Heart left ventricle (tissue), 16 donors: Measurements from ENCODE around the gene TSKU. TPM values are rescaled to one million over a fixed set of nuclear protein-coding genes. Genes with fewer than 3 reads are reported as not detected.
A peak's percentile ranks its signal among the peaks of the same experiment; 100 is the strongest.

Source experiments
- ATAC-seq, 4 donors: fragments of 200-7000 bp; cut with Tn5 transposase; one replicate each; pipeline ENCODE4 v1.9.1; 2020 to 2022; ENCODE audit warnings: moderate library complexity in 4 of 4, mild to moderate bottlenecking in 3 of 4, moderate number of reproducible peaks in 1 of 4
- DNase-seq, 5 donors: peaks; one replicate each; pipeline ENCODE4 v3.0.0-alpha.2; 2020
- H3K27ac ChIP-seq, 12 donors: fragments of 200-600 bp; sonication (generic) in 4 of 12; one replicate each; pipeline versions ENCODE4 v1.5.0 to v1.8.0; 2016 to 2022; ENCODE audit warnings: mild to moderate bottlenecking in 2 of 12
- H3K27me3 ChIP-seq, 9 donors: fragments of 200-600 bp; sonication (generic) in 2 of 9; one replicate each; pipeline versions ENCODE4 v1.5.1 to v1.8.0; 2016 to 2022; ENCODE audit warnings: mild to moderate bottlenecking in 3 of 9
- H3K36me3 ChIP-seq, 9 donors: fragments of 200-600 bp; sonication (generic) in 2 of 9; one replicate each; pipeline versions ENCODE4 v1.5.0 to v1.8.0; 2018 to 2022; ENCODE audit warnings: mild to moderate bottlenecking in 2 of 9
- H3K4me1 ChIP-seq, 12 donors: fragments of 200-600 bp; sonication (generic) in 4 of 12; one replicate each; pipeline versions ENCODE4 v1.5.0 to v1.8.0; 2016 to 2022; ENCODE audit warnings: mild to moderate bottlenecking in 3 of 12
- H3K4me3 ChIP-seq, 12 donors: fragments of 200-600 bp; sonication (generic) in 4 of 12; one replicate each; pipeline versions ENCODE4 v1.5.0 to v1.8.0; 2017 to 2022; ENCODE audit warnings: mild to moderate bottlenecking in 9 of 12, moderate library complexity in 4 of 12
- H3K9me3 ChIP-seq, 12 donors: fragments of 200-600 bp; sonication (generic) in 4 of 12; one replicate each; pipeline versions ENCODE4 v1.5.0 to v1.8.0; 2016 to 2022; ENCODE audit warnings: mild to moderate bottlenecking in 1 of 12
- POLR2A ChIP-seq, 2 donors: fragments of 450-650 bp; IDR thresholded peaks; one replicate each; pipeline ENCODE4 v1.6.1; 2017; ENCODE audit warnings: antibody characterized with exemption in 2 of 2, mild to moderate bottlenecking in 2 of 2, moderate library complexity in 2 of 2
- WGBS, 4 donors: extraction: QIAGEN DNeasy Blood & Tissue Kit in 2 of 4; methylation state at CpG; one replicate each; pipeline versions ENCODE4 v1.1.5 to v1.1.7; 2013 to 2018; 5-methylcytosine and 5-hydroxymethylcytosine counted together
- intact Hi-C, 10 donors: fragments of 100-400 bp; cut with DNase I; formaldehyde crosslinking; loops; one replicate each; pipeline versions ENCODE4 v1.11.1 to v1.14.2; 2022
- polyA plus RNA-seq, 2 donors: library from polyadenylated mRNA; stranded (reverse); fragments of 200-250 nt; gene quantifications; one replicate each; pipeline ENCODE4 v1.2.3, GENCODE V29; 2013
- total RNA-seq, 9 donors: library from RNA; depleted of rRNA in 2 of 9; stranded (reverse); fragments of >200 nt in 2 of 9; fragmentation: NEBNext Ultra II Directional in 3 of 9; extraction: Animal tissue kit (Norgen Biotek cat#: 25700) in 3 of 9; gene quantifications; one replicate each; pipeline versions ENCODE4 v1.1.0 to v1.2.4, GENCODE V29; 2016 to 2023
- TF ChIP-seq, protein P1 (sequence below), 12 donors: fragments of 200-600 bp; sonication (generic) in 4 of 12; IDR thresholded peaks; one replicate each; pipeline versions ENCODE4 v1.5.0 to v1.8.0; 2018 to 2022; ENCODE audit warnings: antibody characterized with exemption in 12 of 12, mild to moderate bottlenecking in 5 of 12
- donor health status: ischemic (EF 13 %, LVEDD 7.1; RV severe dilation, severe dysfunction).
- donor health status: healthy with polysubstance abuse.
- donor health status: DM: no; HTN: yes; CAD: no.
- donor health status: DM: no; HTN: no; CAD: no.
- donor health status: ischemic (EF 25% LVEDD 6.9; RV normal size, moderate dysfunction).
- donor health status: ischemic (EF 25% LVEDD 5.7; RV mildly dilated, moderate dysfunction).
- donor health status: healthy.
- donor health status: DM: yes; HTN: yes; CAD: no.
- donor health status: ischemic (EF 35%, LVEDD 5.7; RV mildly dilated, moderate dysfunction).
- donor health status: nonischemic (EF 11% LVEDD 7.7; RV severe dilation, severe dysfunction).
- donor health status: DM: yes; HTN: yes; CAD: no.
- donor health status: PGD.
- donor health status: ischemic (EF 29% LVEDD 5.4; RV normal size, mild dysfunction).
- donor health status: nonischemic (EF 23%, LVEDD 6.1; RV moderate dilation, normal function).

The TSKU gene
- total and polyA plus RNA-seq, 11 donors: 4.5 to 39.8 (median 11.2) TPM

- WGBS, 4 donors: 77 to 92% (median 85%) methylated on average over 13 of the region's 13 CpGs
- H3K27me3 ChIP-seq: no peaks in the 10 kb centered on the region
- no peaks in the 10 kb centered on the region for H3K9me3 ChIP-seq
- intact Hi-C loops: loop anchor here in 7 of 10 donors (2.0 to 10.0 kb wide), 5 partner anchors 63 to 359 kb away; no protein-coding TSS in a partner anchor
- peaks cover 0 to 16% (median 1%) of the 10 kb centered on the region in 12 donors for H3K4me1 ChIP-seq
- ATAC-seq (no peak), DNase-seq (no peak)
- H3K27ac ChIP-seq: no peak overlapping the region
- H3K4me3 ChIP-seq: no peak overlapping the region
- TF ChIP-seq, protein P1, sequence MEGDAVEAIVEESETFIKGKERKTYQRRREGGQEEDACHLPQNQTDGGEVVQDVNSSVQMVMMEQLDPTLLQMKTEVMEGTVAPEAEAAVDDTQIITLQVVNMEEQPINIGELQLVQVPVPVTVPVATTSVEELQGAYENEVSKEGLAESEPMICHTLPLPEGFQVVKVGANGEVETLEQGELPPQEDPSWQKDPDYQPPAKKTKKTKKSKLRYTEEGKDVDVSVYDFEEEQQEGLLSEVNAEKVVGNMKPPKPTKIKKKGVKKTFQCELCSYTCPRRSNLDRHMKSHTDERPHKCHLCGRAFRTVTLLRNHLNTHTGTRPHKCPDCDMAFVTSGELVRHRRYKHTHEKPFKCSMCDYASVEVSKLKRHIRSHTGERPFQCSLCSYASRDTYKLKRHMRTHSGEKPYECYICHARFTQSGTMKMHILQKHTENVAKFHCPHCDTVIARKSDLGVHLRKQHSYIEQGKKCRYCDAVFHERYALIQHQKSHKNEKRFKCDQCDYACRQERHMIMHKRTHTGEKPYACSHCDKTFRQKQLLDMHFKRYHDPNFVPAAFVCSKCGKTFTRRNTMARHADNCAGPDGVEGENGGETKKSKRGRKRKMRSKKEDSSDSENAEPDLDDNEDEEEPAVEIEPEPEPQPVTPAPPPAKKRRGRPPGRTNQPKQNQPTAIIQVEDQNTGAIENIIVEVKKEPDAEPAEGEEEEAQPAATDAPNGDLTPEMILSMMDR (IDR thresholded peaks at IDR 0.05): no peak
- TF ChIP-seq POLR2A (IDR thresholded peaks at IDR 0.05): no peak
- H3K36me3 ChIP-seq: no peaks in the 10 kb centered on the region
Observed at GRCh38 chr11:76735841-76736240, 47.3 kb upstream of the TSKU start.

GRCh38 chr11:76736266-76736665 lies 46.9 kb upstream of the TSKU start:
- no peaks in the 10 kb centered on the region for H3K9me3 ChIP-seq
- intact Hi-C loops: loop anchor here in 4 of 10 donors (5.0 to 10.0 kb wide), 3 partner anchors 181 to 359 kb away; no protein-coding TSS in a partner anchor
- H3K4me3 ChIP-seq: no peak overlapping the region
- H3K27ac ChIP-seq: no peak overlapping the region
- DNase-seq (no peak), ATAC-seq (no peak)
- H3K36me3 ChIP-seq: no peaks in the 10 kb centered on the region
- no peak for TF ChIP-seq POLR2A (IDR thresholded peaks at IDR 0.05)
- H3K27me3 ChIP-seq: no peaks in the 10 kb centered on the region
- 93 to 100% (median 95%) methylated on average over 4 of the region's 4 CpGs for WGBS, 4 donors
- peaks cover 0 to 16% (median 1%) of the 10 kb centered on the region in 12 donors for H3K4me1 ChIP-seq

GRCh38 chr11:76736773-76737495 lies 46.2 kb upstream of the TSKU start:
- ATAC-seq: no peak
- Histone ChIP-seq H3K4me3 (no peak overlapping the region), H3K27me3 (no peaks in the 10 kb centered on the region), H3K36me3 (no peaks in the 10 kb centered on the region), H3K4me1 (peaks cover 0 to 16% (median 1%) of the 10 kb centered on the region in 12 donors), H3K27ac (no peak overlapping the region), H3K9me3 (no peaks in the 10 kb centered on the region)
- intact Hi-C loops: loop anchor here in 4 of 10 donors (5.0 to 10.0 kb wide), 3 partner anchors 180 to 358 kb away; no protein-coding TSS in a partner anchor
- no peak for DNase-seq
- 90 to 94% (median 92%) methylated on average over 9 to 12 of the region's 12 CpGs for WGBS, 4 donors
- TF ChIP-seq, protein P1 (IDR thresholded peaks at IDR 0.05): no peak
- no peak for TF ChIP-seq POLR2A (IDR thresholded peaks at IDR 0.05)

GRCh38 chr11:76738618-76739240 lies 44.4 kb upstream of the TSKU start:
- no peak for TF ChIP-seq POLR2A (IDR thresholded peaks at IDR 0.05)
- TF ChIP-seq, protein P1 (IDR thresholded peaks at IDR 0.05): no peak
- Histone ChIP-seq H3K27ac (no peak overlapping the region), H3K9me3 (no peaks in the 10 kb centered on the region), H3K4me3 (no peak overlapping the region), H3K27me3 (no peaks in the 10 kb centered on the region), H3K36me3 (no peaks in the 10 kb centered on the region), H3K4me1 (peaks cover 0 to 16% (median 1%) of the 10 kb centered on the region in 12 donors)
- intact Hi-C loops: loop anchor here in 4 of 10 donors (5.0 to 10.0 kb wide), 3 partner anchors 179 to 356 kb away; no protein-coding TSS in a partner anchor
- peak in 2 of 5 donors; percentile 38 to 62 for DNase-seq
- 62 to 68% (median 66%) methylated on average over 8 of the region's 8 CpGs for WGBS, 4 donors
- ATAC-seq: peak; percentile 50 to 77 (median 73)
